Type B pancreatic cell (in vitro differentiated cells): Measurements from ENCODE around the gene TGFBR3L. TPM values are rescaled to one million over a fixed set of nuclear protein-coding genes. Genes with fewer than 3 reads are reported as not detected.
A peak's percentile ranks its signal among the peaks of the same experiment; 100 is the strongest.

Source experiments
- DNase-seq: peaks from one replicate; pipeline ENCODE4 v3.0.0; 2021; ENCODE audit warnings: mixed read lengths; ENCODE audit not compliant: unreplicated experiment; ENCODE audit errors: extremely low spot score
- H3K27ac Mint-ChIP-seq: 2 replicates; pipeline ENCODE4 v1.8.0; 2021; ENCODE audit warnings: mild to moderate bottlenecking, mixed read lengths
- H3K27me3 Mint-ChIP-seq: 2 replicates; pipeline ENCODE4 v1.8.0; 2021; ENCODE audit warnings: mixed read lengths
- H3K36me3 Mint-ChIP-seq: 2 replicates; pipeline ENCODE4 v1.8.0; 2021; ENCODE audit warnings: mixed read lengths
- H3K4me1 Mint-ChIP-seq: one replicate; pipeline ENCODE4 v1.8.0; 2021; ENCODE audit warnings: mixed read lengths; ENCODE audit not compliant: unreplicated experiment
- H3K4me3 Mint-ChIP-seq: 2 replicates; pipeline ENCODE4 v1.8.0; 2021; ENCODE audit warnings: mild to moderate bottlenecking, mixed read lengths
- H3K9me3 Mint-ChIP-seq: 2 replicates; pipeline ENCODE4 v1.8.0; 2021; ENCODE audit warnings: mixed read lengths
- CTCF ChIP-seq: fragments of 200-600 bp; sonication (generic); conservative IDR thresholded peaks from 2 replicates; pipeline ENCODE4 v1.5.0; 2021; ENCODE audit warnings: antibody characterized with exemption, mild to moderate bottlenecking
- total RNA-seq: library from RNA; stranded (reverse); gene quantifications from 2 replicates; pipeline ENCODE4 v1.2.1, GENCODE V29; 2021; ENCODE audit warnings: low replicate concordance

The TGFBR3L gene
- total RNA-seq, 1 donor from 2014 or later: 1.1 TPM

GRCh38 chr19:7908078-7908699, 6.4 kb upstream of the TGFBR3L start:
- no peak overlapping the region for H3K4me3 Mint-ChIP-seq
- H3K9me3 Mint-ChIP-seq: no peaks in the 10 kb centered on the region
- DNase-seq: no peak
- H3K27me3 Mint-ChIP-seq: no peaks in the 10 kb centered on the region
- TF ChIP-seq CTCF: no peak
- peaks cover 11% of the 10 kb centered on the region for H3K4me1 Mint-ChIP-seq
- H3K36me3 Mint-ChIP-seq: peaks cover 4% of the 10 kb centered on the region
- no peak overlapping the region for H3K27ac Mint-ChIP-seq

DNA sequence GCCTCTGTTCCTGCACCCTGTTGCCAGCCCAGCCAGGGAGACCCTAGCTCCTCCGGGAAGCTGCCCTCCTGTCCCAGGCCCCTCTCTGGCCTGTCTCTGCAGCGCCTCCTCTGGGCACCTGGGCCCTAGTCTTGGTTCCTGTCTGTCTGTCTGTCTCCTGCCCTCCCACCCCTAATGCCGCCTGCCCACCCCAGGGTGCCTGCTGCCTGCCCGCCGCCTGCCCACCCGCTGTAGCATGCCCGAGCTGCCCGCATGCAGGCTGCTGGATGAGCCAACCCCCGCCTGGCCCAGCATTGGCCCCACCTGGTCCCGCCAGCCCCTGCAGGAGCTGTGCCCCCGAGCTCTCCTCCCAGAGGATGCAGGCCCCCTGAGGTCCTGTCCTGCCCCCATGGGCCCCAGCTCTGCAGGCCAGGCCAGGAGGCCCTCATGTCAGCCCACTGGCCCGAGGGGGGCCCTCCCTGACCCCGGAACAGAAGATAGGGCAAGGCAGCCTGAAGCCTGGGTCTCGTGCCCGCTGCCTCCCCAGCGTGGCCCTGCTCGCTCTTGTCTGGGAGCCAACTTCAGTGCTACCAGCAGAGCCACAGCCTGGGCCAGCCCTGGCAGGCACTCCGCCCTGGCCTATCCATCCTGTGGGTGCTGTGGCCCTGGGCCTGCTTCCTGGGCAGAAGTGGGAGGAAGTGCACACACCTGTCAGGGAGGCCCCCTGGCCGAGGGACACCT, 5.7 kb upstream of the TGFBR3L start:
- no peak overlapping the region for H3K27ac Mint-ChIP-seq

DNA sequence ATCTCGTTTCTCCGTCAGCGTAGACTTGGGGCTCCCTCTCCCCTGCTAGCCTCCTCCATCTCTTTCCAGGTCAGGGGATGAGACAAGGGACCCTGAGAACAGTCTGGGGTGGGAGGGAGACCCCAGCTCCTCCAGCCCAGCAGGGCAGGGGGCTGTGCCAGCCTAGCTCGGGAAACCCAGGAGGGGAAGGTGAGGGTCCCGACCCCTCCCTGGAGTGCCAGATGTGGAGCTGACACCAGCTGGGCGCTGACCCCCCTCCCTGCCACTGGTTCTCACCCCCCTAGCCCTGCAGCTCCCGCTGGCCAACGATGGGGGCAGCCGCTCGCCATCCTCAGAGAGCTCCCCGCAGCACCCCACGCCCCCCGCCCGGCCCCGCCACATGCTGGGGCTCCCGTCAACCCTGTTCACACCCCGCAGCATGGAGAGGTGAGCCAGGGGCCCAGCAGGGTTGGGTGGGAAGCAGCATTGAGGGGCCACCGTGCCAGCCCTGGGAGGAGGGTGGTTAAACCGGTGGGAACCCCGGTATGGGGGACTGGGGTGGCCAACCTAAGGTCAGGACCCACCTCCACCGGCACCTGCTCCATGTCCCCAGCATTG, 5.1 kb upstream of the TGFBR3L start:
- H3K27me3 Mint-ChIP-seq: peaks cover 4% of the 10 kb centered on the region
- peaks cover 4% of the 10 kb centered on the region for H3K36me3 Mint-ChIP-seq
- peaks cover 11% of the 10 kb centered on the region for H3K4me1 Mint-ChIP-seq
- TF ChIP-seq CTCF: no peak
- DNase-seq: peak; percentile 68
- no peaks in the 10 kb centered on the region for H3K9me3 Mint-ChIP-seq
- no peak overlapping the region for H3K4me3 Mint-ChIP-seq
- no peak overlapping the region for H3K27ac Mint-ChIP-seq

More for the DNA sequence above, 5.7 kb upstream of the TGFBR3L start:
- TF ChIP-seq CTCF: no peak
- no peak for DNase-seq
- Mint-ChIP-seq H3K36me3 (peaks cover 4% of the 10 kb centered on the region), H3K27me3 (no peaks in the 10 kb centered on the region), H3K9me3 (no peaks in the 10 kb centered on the region), H3K4me1 (peaks cover 11% of the 10 kb centered on the region), H3K4me3 (no peak overlapping the region)

- Mint-ChIP-seq H3K9me3 (no peaks in the 10 kb centered on the region), H3K4me1 (peaks cover 2% of the 10 kb centered on the region), H3K36me3 (peaks cover 4% of the 10 kb centered on the region), H3K27ac (no peak overlapping the region), H3K27me3 (peaks cover 14% of the 10 kb centered on the region), H3K4me3 (no peak overlapping the region)
- no peak for TF ChIP-seq CTCF
- peak; percentile 66 for DNase-seq
Measured at GRCh38 chr19:7910321-7911161, 4.1 kb upstream of the TGFBR3L start.

GRCh38 chr19:7911508-7912143, 3.0 kb upstream of the TGFBR3L start:
- H3K36me3 Mint-ChIP-seq: peaks cover 4% of the 10 kb centered on the region
- DNase-seq: peak; percentile 66
- H3K27me3 Mint-ChIP-seq: peaks cover 20% of the 10 kb centered on the region
- H3K9me3 Mint-ChIP-seq: no peaks in the 10 kb centered on the region
- H3K27ac Mint-ChIP-seq: no peak overlapping the region
- no peaks in the 10 kb centered on the region for H3K4me1 Mint-ChIP-seq
- H3K4me3 Mint-ChIP-seq: no peak overlapping the region
- no peak for TF ChIP-seq CTCF
